HepG2 (cell line): ENCODE measurements around the gene S100P. TPM values are rescaled to one million over a fixed set of nuclear protein-coding genes. Genes with fewer than 3 reads are reported as not detected.
A peak's percentile ranks its signal among the peaks of the same experiment; 100 is the strongest.

Experiments
- ARID3A ChIP-seq: IDR thresholded peaks from 2 replicates; pipeline ENCODE4 v1.6.1; 2012; ENCODE audit warnings: low read depth, low read length, improper control_type of control experiment
- CHD4 ChIP-seq: fragments of 200-600 bp; sonication (generic); IDR thresholded peaks from 2 replicates; pipeline ENCODE4 v1.7.0; 2017; ENCODE audit warnings: mild to moderate bottlenecking, low read length, borderline replicate concordance
- DMTF1 ChIP-seq: sonication (generic); formaldehyde crosslinking; IDR thresholded peaks from 2 replicates; pipeline ENCODE4 v1.4.0; 2020; ENCODE audit warnings: mild to moderate bottlenecking, missing genetic modification reagents
- SP2 ChIP-seq: sonication (generic); formaldehyde crosslinking; IDR thresholded peaks from 2 replicates; pipeline ENCODE4 v1.5.1; 2020; ENCODE audit warnings: mild to moderate bottlenecking, missing genetic modification reagents
- TCF7 ChIP-seq: sonication (generic); IDR thresholded peaks from 2 replicates; pipeline ENCODE4 v1.6.1; 2016; ENCODE audit warnings: antibody characterized with exemption, low read depth
- XRCC5 ChIP-seq: fragments of 200-400 bp; formaldehyde crosslinking; optimal IDR thresholded peaks from 2 replicates; pipeline ENCODE3; 2017; ENCODE audit warnings: mild to moderate bottlenecking, low read length
- ZBTB25 ChIP-seq: IDR thresholded peaks from 2 replicates; pipeline ENCODE4 v1.6.1; 2018; ENCODE audit warnings: missing genetic modification reagents
- ZBTB49 ChIP-seq: sonication (generic); formaldehyde crosslinking; IDR thresholded peaks from 2 replicates; pipeline ENCODE4 v1.4.0; 2020; ENCODE audit warnings: missing genetic modification reagents, borderline replicate concordance
- ZNF547 ChIP-seq: sonication (generic); formaldehyde crosslinking; IDR thresholded peaks from 2 replicates; pipeline ENCODE4 v1.5.1; 2020; ENCODE audit warnings: mild to moderate bottlenecking, missing genetic modification reagents
- ZNF790 ChIP-seq: sonication (generic); formaldehyde crosslinking; IDR thresholded peaks from 2 replicates; pipeline ENCODE4 v1.8.0; 2022; ENCODE audit warnings: missing genetic modification reagents, mild to moderate bottlenecking, borderline replicate concordance
- polyA plus RNA-seq, 8 experiments: library from polyadenylated mRNA; depleted of rRNA in 3 of 8; stranded (reverse) in 7 of 8; unstranded in 1 of 8; fragments of >200 nt; fragmentation: Illumina TruSeq in 4 of 8; extraction: Trizol in 4 of 8; gene quantifications; 2 replicates each; pipeline versions ENCODE4 v1.2.1 to v1.2.3, GENCODE V29; 2011 to 2016; ENCODE audit warnings: low read depth in 4 of 8, missing spikeins in 1 of 8, mixed read lengths in 1 of 8; ENCODE audit not compliant: insufficient read depth in 1 of 8
- total RNA-seq, 5 experiments: library from RNA; depleted of rRNA; stranded (reverse); fragments of >200 nt; fragmentation: Illumina TruSeq; extraction: Trizol; gene quantifications; 2 replicates each; pipeline ENCODE4 v1.2.3, GENCODE V29; 2016; ENCODE audit warnings: low read depth in 1 of 5
- TF ChIP-seq, protein P1 (sequence below): sonication (generic); formaldehyde crosslinking; IDR thresholded peaks from 2 replicates; pipeline ENCODE4 v1.4.0; 2020; ENCODE audit warnings: mild to moderate bottlenecking, missing genetic modification reagents
- TF ChIP-seq, protein P2 (sequence below): sonication (generic); formaldehyde crosslinking; IDR thresholded peaks from 2 replicates; pipeline ENCODE4 v1.8.1; 2023; ENCODE audit warnings: mild to moderate bottlenecking, missing genetic modification reagents

The S100P gene
- total and polyA plus RNA-seq, 2 of the 13 experiments (the other 11 are each of a cell fraction or from before 2014, with no cell fraction given) = 278 to 1,649 TPM

DNA sequence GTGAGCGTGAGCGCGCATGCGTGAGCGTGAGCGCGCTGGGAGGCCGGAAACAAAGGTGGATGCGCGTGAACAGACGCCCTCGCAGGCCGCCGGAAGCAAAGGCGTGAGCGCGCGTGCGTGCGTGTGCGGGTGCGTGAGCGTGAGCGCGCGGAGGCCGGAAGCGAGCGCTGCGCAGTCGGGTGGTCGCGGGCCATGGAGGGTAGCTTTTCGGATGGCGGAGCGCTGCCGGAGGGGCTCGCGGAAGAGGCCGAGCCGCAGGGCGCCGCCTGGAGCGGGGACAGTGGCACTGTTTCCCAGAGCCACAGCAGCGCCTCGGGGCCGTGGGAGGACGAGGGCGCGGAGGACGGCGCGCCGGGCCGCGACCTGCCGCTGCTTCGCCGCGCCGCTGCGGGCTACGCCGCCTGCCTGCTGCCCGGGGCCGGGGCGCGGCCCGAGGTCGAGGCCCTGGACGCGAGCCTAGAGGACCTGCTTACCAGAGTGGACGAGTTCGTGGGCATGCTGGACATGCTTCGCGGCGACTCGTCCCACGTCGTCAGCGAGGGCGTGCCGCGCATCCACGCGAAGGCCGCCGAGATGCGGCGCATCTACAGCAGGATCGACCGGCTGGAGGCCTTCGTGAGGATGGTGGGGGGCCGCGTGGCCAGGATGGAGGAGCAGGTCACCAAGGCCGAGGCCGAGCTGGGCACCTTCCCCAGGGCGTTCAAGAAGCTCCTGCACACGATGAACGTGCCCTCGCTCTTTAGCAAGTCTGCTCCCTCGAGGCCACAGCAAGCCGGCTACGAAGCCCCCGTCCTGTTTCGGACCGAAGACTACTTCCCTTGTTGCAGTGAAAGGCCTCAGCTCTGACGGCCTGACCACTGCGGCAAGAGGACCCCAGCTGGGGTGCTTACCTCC, 22.6 kb downstream of the S100P start, which contains the start of gene BLOC1S4 (continued):
- TF ChIP-seq, protein P1, sequence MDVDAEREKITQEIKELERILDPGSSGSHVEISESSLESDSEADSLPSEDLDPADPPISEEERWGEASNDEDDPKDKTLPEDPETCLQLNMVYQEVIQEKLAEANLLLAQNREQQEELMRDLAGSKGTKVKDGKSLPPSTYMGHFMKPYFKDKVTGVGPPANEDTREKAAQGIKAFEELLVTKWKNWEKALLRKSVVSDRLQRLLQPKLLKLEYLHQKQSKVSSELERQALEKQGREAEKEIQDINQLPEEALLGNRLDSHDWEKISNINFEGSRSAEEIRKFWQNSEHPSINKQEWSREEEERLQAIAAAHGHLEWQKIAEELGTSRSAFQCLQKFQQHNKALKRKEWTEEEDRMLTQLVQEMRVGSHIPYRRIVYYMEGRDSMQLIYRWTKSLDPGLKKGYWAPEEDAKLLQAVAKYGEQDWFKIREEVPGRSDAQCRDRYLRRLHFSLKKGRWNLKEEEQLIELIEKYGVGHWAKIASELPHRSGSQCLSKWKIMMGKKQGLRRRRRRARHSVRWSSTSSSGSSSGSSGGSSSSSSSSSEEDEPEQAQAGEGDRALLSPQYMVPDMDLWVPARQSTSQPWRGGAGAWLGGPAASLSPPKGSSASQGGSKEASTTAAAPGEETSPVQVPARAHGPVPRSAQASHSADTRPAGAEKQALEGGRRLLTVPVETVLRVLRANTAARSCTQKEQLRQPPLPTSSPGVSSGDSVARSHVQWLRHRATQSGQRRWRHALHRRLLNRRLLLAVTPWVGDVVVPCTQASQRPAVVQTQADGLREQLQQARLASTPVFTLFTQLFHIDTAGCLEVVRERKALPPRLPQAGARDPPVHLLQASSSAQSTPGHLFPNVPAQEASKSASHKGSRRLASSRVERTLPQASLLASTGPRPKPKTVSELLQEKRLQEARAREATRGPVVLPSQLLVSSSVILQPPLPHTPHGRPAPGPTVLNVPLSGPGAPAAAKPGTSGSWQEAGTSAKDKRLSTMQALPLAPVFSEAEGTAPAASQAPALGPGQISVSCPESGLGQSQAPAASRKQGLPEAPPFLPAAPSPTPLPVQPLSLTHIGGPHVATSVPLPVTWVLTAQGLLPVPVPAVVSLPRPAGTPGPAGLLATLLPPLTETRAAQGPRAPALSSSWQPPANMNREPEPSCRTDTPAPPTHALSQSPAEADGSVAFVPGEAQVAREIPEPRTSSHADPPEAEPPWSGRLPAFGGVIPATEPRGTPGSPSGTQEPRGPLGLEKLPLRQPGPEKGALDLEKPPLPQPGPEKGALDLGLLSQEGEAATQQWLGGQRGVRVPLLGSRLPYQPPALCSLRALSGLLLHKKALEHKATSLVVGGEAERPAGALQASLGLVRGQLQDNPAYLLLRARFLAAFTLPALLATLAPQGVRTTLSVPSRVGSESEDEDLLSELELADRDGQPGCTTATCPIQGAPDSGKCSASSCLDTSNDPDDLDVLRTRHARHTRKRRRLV = no peak; the same call in 1 of the 2 replicates
- TF ChIP-seq TCF7 (no peak), ZNF547 (CRISPR knock-in tag) (no peak), ZNF790 (CRISPR knock-in tag) (no peak; the same call in 1 of the 2 replicates), ARID3A (no peak), ZBTB49 (CRISPR knock-in tag) (no peak), XRCC5 (peak; percentile 46), ZBTB25 (CRISPR knock-in tag) (0 out of 2 replicates have a peak, but pooled peaks have one; percentile 34), SP2 (peak; percentile 19; the same call in 1 of the 2 replicates), CHD4 (no peak), DMTF1 (CRISPR knock-in tag) (no peak)
- TF ChIP-seq, protein P2, sequence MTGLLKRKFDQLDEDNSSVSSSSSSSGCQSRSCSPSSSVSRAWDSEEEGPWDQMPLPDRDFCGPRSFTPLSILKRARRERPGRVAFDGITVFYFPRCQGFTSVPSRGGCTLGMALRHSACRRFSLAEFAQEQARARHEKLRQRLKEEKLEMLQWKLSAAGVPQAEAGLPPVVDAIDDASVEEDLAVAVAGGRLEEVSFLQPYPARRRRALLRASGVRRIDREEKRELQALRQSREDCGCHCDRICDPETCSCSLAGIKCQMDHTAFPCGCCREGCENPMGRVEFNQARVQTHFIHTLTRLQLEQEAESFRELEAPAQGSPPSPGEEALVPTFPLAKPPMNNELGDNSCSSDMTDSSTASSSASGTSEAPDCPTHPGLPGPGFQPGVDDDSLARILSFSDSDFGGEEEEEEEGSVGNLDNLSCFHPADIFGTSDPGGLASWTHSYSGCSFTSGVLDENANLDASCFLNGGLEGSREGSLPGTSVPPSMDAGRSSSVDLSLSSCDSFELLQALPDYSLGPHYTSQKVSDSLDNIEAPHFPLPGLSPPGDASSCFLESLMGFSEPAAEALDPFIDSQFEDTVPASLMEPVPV (CRISPR knock-in tag) = no peak
